ENCODE results near the gene KIF12.

DNA sequence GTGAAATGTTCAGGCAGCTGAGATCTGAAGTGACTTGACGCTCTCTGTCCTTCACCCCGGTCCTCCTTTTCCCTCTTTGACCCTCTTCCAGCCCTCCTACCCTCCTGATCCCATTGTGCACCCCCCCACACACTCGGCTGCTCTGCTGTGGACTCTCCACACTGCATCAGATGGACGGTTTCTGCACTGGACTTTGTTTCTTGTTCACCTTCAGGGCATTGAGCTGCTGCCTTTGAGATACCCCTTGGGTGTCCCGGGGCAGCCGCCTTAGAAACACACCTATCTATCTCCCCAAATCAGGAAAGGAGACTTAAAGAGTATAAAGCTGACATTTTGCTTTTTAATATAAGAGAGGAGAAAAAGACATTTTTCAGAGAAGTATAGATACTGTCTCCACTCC is 48.4 kb downstream of the KIF12 start:
- TF ChIP-seq POLR2A (IDR thresholded peaks at IDR 0.05) (no peak), EP300 (IDR thresholded peaks at IDR 0.05) (no peak)
- TF ChIP-seq, protein P1, sequence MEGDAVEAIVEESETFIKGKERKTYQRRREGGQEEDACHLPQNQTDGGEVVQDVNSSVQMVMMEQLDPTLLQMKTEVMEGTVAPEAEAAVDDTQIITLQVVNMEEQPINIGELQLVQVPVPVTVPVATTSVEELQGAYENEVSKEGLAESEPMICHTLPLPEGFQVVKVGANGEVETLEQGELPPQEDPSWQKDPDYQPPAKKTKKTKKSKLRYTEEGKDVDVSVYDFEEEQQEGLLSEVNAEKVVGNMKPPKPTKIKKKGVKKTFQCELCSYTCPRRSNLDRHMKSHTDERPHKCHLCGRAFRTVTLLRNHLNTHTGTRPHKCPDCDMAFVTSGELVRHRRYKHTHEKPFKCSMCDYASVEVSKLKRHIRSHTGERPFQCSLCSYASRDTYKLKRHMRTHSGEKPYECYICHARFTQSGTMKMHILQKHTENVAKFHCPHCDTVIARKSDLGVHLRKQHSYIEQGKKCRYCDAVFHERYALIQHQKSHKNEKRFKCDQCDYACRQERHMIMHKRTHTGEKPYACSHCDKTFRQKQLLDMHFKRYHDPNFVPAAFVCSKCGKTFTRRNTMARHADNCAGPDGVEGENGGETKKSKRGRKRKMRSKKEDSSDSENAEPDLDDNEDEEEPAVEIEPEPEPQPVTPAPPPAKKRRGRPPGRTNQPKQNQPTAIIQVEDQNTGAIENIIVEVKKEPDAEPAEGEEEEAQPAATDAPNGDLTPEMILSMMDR (IDR thresholded peaks at IDR 0.05), result no peak

All from ovary (tissue), 3 donors.